ENCODE results near the gene UPK3BL1. TPM values are rescaled to one million over a fixed set of nuclear protein-coding genes. Genes with fewer than 3 reads are reported as not detected.
"Not testable (repeated sequence)": the region's sequence is repeated elsewhere in the genome, so short reads cannot be mapped to it uniquely, and the experiment has no call there.

UPK3BL1 gene
- total RNA-seq, 2 experiments from 2014 or later = 9.6 to 9.7 TPM

DNA sequence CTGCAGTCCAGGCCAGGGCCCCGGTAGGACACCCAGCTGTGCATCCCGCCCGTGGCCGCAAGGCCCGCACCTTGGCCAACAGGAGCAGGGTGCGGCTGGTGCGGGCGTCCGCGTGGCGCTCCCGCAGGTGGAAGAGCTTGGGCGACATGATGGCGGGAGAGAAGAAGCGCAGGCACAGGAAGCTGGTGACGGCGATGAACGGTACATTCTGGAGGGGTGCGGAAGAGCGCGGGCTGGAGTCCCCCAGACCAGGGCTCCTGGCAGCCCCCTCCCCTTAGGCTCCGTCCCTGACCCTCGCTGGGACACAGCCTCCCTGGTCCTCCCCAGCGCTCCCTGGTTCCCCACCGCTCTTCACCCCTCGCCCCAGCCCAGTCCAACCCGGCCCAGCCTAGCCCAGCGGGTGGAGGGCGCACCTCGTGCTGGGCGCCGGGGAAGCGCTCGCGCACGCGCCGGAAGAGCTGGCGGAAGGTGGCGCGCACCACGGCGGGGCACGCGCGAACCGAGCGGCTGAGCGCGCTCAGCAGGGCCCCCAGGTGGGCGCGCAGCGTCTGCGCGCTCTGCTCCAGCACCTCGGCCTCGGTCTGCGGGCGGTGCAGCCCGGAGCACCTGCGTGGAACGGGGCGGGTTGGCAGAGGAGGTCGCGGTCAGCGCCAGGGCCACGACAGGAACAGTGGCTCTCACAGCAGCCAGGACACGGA, 48.8 kb downstream of the UPK3BL1 start:
- H3K9me3 Mint-ChIP-seq, DNase-seq, CTCF ChIA-PET: not testable (repeated sequence)

DNA sequence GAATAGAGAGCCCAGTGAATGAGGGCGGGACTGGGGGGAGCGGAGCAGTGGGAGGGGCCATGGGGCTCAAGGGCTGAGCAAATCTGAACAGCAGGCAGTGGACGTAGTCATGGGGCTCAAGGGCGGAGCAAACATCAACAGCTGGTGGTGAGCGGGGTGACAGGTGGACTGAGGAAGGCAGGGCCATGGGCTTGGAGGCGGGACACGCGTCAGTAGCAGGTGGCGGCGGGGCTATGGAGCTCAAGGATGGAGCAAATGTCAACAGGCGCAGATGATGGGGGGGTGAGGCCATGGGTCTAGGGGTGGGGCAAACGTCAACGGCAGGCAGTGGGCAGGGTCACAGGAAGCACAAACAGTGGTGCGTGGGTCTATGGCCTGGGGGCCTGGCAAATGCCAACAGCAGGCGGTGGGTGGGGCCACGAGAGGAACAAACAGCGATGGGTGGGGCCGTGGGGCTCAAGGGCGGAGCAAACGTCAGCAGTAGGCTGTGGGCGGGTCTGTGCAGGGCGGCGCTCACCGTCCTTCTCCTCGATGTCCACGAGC, 50.0 kb downstream of the UPK3BL1 start:
- DNase-seq = peak; percentile 15
- H3K27ac Mint-ChIP-seq; CTCF ChIA-PET; H3K4me3 Mint-ChIP-seq; intact Hi-C loops (cut with micrococcal nuclease); H3K9me3 Mint-ChIP-seq; H3K36me3 Mint-ChIP-seq (ENCODE audit: low read depth); H3K27me3 Mint-ChIP-seq (ENCODE audit: low read depth); H3K4me1 Mint-ChIP-seq (ENCODE audit: low read depth): not testable (repeated sequence)

More for the DNA sequence above, 48.8 kb downstream of the UPK3BL1 start:
- H3K4me3 Mint-ChIP-seq; H3K36me3 Mint-ChIP-seq (ENCODE audit: low read depth); H3K27ac Mint-ChIP-seq; H3K4me1 Mint-ChIP-seq (ENCODE audit: low read depth); intact Hi-C loops (cut with micrococcal nuclease); H3K27me3 Mint-ChIP-seq (ENCODE audit: low read depth): not testable (repeated sequence)

DNA sequence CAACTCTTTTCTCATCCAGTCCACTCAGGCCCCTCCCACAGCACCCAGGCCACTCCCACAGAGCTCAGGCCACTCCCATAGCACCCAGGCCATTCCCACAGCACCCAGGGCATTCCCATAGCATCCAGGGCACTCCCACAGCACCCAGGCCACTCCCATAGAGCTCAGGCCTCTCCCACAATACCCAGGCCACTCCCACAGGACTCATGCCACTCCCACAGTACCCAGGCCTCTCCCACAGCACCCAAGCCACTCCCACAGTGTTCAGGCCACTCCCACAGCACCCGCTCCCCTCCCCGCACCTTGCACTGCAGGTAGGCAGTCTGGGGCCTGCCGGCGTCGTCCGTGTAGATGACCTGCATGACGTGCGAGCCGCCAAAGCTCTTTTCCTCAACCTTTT, 52.7 kb downstream of the UPK3BL1 start:
- DNase-seq; intact Hi-C loops (cut with micrococcal nuclease); H3K27ac Mint-ChIP-seq; H3K36me3 Mint-ChIP-seq (ENCODE audit: low read depth); H3K27me3 Mint-ChIP-seq (ENCODE audit: low read depth); H3K4me1 Mint-ChIP-seq (ENCODE audit: low read depth); H3K9me3 Mint-ChIP-seq; H3K4me3 Mint-ChIP-seq; CTCF ChIA-PET: not testable (repeated sequence)

Other genes with a start within 250 kb of the UPK3BL1 start
- 10 to 100 TPM; 17.8 to 18.5 TPM for gene PRKRIP1, start 246.4 kb downstream of the UPK3BL1 start, total RNA-seq
- gene ORAI2, start 209.2 kb downstream of the UPK3BL1 start, total RNA-seq = 10 to 100 TPM; 15.4 to 16.4 TPM
- 1 to 10 TPM; 5.7 to 6.4 TPM for gene ALKBH4, start 177.9 kb downstream of the UPK3BL1 start, total RNA-seq
- 10 to 100 TPM in 1 of 2 experiments, 1 to 10 TPM in 1; 9.4 to 11.0 TPM for gene LRWD1, start 177.8 kb downstream of the UPK3BL1 start, total RNA-seq
- gene POLR2J, start 163.9 kb downstream of the UPK3BL1 start, total RNA-seq = 10 to 100 TPM; 43.9 to 47.1 TPM
- gene RASA4B, start 125.0 kb downstream of the UPK3BL1 start, total RNA-seq = 10 to 100 TPM; 16.2 to 17.4 TPM
- gene UPK3BL2, start 99.1 kb downstream of the UPK3BL1 start, total RNA-seq = 1 to 10 TPM; 5.5 to 8.2 TPM
- gene SPDYE2, start 91.6 kb downstream of the UPK3BL1 start, total RNA-seq = not detected
- gene POLR2J3, start 70.2 kb downstream of the UPK3BL1 start, total RNA-seq = 10 to 100 TPM; 15.3 to 15.5 TPM
- gene RASA4, start 26.0 kb downstream of the UPK3BL1 start, total RNA-seq = 10 to 100 TPM; 40.0 to 43.4 TPM
- under 1 TPM in 1 of 2 experiments, not detected in 1; 0.19 TPM for gene SPDYE2B, start 7.5 kb upstream of the UPK3BL1 start, total RNA-seq
- 1 to 10 TPM; 4.8 to 5.6 TPM for gene POLR2J2, start 28.9 kb upstream of the UPK3BL1 start, total RNA-seq
- gene FAM185A, start 106.2 kb upstream of the UPK3BL1 start, total RNA-seq = 1 to 10 TPM; 5.3 to 6.3 TPM